Measurements from ENCODE around the gene KANK4.

- no peak for TF ChIP-seq CTCF (IDR thresholded peaks at IDR 0.05; ENCODE audit: insufficient read depth, low read length, poor library complexity, severe bottlenecking)
- TF ChIP-seq EZH2phosphoT487 (conservative IDR thresholded peaks at IDR 0.05; ENCODE audit: low read length): no peak
Observed at GRCh38 chr1:62245201-62245600, 74.0 kb downstream of the KANK4 start.

Data from SU-DHL-6 (cell line).